Activated gamma-delta T cell treated with Interleukin-2 at 50 U/mL for 16 hours (primary cell): ENCODE results near the gene GNAT3.

Source experiments
- DNase-seq: peaks from one replicate; pipeline ENCODE4 v3.0.0-alpha.2; 2020

GNAT3 gene

GRCh38 chr7:80499350-80499953 is 12.4 kb downstream of the GNAT3 start:
- DNase-seq: no peak

- DNase-seq: no peak
Measured at GRCh38 chr7:80498481-80499349, 13.1 kb downstream of the GNAT3 start.

- DNase-seq: no peak
Measured at GRCh38 chr7:80496586-80496985, 15.3 kb downstream of the GNAT3 start.

DNA sequence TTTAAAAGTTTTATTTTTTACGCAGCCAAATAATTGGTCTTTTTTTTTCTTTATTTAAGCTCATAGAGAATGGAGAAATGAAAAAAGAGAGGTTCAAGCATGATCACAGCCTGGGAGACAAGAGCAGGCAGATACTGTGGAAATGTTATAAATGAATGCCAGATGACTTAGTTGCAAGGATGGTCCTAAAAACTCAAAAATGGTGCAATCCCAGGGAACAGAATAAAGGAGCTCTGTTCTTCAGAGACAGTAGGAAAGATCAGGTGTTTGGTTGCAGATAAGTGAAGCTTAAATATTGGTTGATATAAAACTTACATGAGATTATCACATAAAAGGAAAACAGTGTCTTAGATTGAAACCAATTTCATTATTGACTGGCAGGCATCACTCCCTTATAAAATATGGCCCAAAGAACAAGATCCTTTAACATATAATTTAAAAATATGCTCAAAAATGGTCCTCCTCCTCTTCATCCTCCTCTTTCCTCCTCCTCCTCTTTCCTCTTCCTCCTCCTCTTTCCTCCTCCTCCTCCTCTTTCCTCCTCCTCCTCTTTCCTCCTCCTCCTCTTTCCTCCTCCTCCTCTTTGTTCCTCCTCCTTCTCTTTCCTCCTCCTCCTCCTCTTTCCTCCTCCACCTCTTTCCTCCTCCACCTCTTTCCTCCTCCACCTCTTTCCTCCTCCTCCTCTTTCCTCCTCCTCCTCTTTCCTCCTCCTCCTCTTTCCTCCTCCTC is 18.6 kb downstream of the GNAT3 start:
- DNase-seq: no peak

- DNase-seq: no peak
Measured at GRCh38 chr7:80491462-80491861, 20.4 kb downstream of the GNAT3 start.

GRCh38 chr7:80488851-80489370 is 23.0 kb downstream of the GNAT3 start:
- DNase-seq: no peak

DNA sequence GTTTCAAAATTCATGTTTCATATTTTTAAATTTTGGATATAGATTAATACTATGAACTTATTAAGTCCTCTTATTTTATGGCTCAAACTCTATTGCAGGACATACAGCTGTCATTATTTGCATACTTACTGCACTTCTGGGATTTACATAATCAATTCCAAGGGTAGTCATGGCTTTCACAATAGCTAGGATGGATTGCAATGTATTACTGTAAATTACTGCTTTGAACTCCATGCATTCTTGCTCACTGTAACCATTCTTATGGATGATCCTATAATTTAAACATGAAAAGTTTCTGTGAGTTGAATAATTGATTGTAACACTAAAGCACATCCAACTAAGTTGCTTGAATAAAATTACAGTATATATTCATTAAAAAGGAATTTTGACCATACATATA is 23.5 kb downstream of the GNAT3 start:
- DNase-seq: no peak

DNA sequence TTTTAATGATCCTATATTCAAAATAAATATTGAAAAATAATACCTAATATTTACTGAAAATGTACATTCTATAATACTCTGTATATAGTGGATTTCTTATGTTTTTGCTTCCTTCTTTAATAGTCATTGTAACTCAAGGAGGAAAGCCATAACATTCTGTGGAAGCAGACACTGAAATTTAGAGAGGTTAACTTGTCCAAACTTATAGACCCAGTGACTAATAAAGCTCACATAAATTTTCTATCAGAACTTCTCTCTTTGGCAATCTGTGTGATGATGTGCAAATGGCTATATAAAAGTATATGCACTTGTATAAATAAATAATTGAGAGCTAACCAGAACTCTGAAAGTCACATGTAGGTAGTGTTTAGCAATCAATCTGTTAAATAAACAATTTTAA is 26.1 kb downstream of the GNAT3 start:
- no peak for DNase-seq

DNA sequence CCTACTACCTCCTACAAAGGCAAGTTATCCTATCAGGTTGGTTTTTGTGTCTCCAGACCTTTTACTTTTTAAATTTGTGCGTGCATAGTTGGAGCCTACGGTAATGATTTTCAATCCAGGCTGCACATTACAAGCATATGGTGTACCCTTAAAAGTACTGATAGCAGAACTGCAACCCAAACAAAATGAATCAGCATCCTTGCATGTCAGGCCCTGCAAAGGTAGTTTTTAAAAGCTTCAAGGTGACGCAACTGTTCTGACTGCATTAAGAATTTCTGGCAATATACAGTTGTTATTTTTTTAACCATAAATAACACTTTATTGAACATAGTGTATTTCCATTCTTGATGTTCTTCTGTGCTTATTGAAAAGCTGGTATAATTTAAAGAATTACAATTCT is 28.9 kb downstream of the GNAT3 start:
- no peak for DNase-seq

- DNase-seq: no peak
Measured at GRCh38 chr7:80481196-80481884, 30.5 kb downstream of the GNAT3 start.

DNA sequence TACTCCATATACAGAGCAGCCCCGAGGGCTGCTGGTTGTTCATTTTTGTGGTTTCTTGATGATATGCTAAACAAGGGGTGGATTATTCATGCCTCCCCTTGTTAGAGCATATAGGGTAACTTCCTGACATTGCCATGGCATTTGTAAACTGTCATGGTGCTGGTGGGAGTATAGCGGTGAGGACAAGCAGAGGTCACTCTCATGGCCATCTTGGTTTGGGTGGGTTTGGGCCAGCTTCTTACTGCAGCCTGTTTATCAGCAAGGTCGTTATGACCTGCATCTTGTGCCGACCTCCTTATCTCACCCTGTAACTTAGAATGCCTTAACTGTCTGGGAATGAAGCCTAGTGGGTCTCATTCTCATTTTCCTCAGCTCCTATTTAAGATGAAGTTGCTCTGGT is 31.3 kb downstream of the GNAT3 start:
- no peak for DNase-seq

GRCh38 chr7:80478683-80479082 is 33.2 kb downstream of the GNAT3 start:
- DNase-seq: no peak

- DNase-seq: no peak
Measured at GRCh38 chr7:80476035-80476434, 35.8 kb downstream of the GNAT3 start.

DNA sequence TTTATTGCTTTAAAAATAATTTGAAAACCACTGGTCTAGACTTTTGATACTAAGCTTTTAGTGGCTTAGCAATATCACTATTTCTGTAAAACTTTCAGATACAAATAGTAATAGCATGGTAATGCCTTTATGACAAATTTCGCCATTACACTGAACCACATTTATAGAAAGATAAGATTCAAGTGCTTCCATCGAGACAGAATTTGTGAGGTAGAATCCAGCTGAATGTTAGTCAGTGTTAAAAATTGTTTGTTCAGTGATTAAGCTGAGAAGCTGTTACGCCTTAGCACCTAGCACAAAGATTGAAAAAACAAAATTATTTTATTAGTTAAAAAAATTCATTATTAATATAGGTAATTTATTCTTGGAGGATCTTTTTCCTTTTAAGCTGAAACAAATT is 36.5 kb downstream of the GNAT3 start:
- no peak for DNase-seq

DNA sequence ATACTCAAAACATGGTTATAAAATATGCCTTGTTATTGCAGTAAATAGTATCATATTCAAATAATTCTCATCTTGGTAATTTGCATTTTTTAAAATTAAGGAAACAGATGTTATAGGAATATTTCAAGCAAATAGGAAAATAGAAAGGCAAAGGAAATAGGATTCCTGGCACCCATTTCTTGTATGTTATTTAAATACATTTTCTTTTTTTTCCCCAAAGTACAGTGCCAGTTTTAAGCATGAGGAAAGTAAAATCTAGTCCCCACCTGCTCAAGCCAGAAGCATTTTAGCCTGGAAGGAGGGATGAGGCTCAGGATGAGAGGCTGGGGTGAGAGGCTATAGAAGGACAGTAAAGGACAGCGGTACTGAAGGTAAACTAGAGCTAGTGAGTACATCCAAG is 38.1 kb downstream of the GNAT3 start:
- no peak for DNase-seq

DNA sequence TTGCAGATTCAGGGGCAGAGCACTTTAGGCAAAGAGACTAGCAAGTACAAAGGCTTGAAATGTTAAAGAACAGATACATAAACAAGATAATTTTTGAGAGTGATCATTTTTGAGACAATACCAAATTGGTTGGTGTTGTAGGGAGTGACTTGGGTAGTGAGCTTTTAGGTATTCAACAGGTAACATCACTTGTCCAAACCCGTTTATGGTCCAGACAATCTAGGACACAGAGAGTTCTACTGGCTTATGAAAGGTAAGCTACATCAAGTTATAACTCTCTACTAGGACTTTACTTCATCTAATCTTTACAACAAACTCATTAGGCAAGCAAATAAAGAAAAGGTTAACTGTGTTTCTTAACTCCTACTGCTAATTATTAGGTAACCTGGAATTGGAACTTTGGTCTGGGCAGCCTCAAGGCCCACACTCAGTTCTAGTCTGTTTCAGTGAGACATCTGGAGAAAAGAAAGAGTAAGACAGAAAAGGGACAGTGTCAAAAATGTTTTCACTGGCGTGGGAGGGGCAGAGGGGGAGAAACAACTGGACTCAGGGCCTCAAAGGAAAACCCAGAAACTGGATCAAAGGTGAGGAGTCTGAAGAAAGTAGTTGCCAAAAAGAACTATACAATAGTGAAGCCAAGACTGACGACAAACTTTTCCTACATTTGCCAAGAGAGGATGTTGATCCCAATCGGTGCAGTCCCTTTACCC is 39.2 kb downstream of the GNAT3 start:
- no peak for DNase-seq

- no peak for DNase-seq
Measured at GRCh38 chr7:80468931-80469714, 42.7 kb downstream of the GNAT3 start.

GRCh38 chr7:80467069-80467468 is 44.8 kb downstream of the GNAT3 start:
- DNase-seq: no peak

DNA sequence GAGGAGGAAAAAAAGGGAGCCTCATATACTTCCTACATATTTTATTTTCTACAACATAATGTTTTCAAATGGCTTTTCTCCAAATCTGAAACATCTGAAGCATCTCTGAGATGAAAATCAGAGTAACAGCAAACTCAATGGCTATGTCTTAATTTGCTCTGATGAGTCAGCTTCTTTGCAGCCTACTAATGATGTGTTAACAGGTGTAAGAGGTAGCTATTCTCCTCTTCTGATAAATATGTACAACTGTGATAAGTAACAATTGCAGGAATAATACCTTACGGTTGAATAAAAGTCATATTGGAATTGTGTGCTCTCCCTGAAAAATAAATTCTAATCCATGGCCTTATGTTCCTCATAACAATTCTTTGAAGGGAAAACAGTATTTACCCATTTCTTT is 45.2 kb downstream of the GNAT3 start:
- no peak for DNase-seq

DNA sequence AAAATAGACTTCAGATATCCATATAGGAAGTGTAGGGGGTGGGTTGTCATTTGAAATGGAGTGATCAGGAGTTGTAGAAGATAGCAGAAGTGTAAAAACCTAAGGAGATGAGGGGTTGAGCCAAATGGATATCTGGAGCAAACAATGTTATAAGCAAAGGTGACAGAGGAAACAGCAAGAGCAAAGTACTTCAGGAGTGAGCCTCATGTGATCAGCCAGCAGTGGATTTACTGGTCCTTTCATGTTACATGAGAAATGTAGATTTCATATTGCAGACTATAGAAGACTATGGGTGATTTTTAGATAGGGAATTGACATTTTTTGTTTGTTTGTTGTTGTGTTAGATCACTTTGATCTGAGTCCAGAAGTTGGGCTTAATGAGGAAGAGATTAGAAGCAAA is 47.7 kb downstream of the GNAT3 start:
- no peak for DNase-seq

DNA sequence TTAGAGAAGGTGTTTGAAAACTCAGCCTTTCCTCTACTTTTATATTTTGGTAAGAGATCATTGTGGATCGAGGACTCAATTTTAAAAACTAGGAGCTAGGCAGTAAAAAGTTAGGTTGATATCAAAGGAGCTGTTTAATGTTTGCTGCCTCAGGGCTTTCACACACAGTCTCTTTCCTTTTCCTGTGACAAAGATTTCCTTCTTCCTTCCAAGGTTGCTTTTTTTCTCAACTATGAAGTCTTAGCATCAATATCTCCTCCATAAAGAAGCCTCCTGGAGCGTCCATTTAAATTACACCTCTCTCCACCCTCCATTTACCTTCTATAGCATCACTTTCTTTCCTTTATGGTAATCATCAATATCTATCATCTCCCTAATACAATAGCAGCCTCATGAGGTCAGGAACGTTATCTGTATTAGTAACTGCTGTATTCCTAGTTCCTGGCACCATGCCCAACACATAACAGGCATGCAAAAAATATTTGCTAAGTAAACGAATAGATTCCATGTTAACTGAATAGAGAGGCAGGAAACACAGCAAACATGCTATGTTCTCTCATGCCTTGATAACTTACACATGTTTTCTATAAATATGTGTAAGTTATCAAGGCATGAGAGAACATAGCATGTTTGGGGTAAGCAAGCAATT is 48.5 kb downstream of the GNAT3 start:
- no peak for DNase-seq
